WI38 (cell line): ENCODE measurements around the gene MACF1.

ENCODE experiments used
- H3K4me3 ChIP-seq: 2 replicates; pipeline ENCODE4 v1.5.1; 2011; ENCODE audit warnings: low read depth, mild to moderate bottlenecking, control low read depth, low read length
- CTCF ChIP-seq: IDR thresholded peaks from 2 replicates; pipeline ENCODE4 v1.5.1; 2012; ENCODE audit warnings: low read depth, mild to moderate bottlenecking, control low read depth, low read length

Gene MACF1

GRCh38 chr1:39210649-39211048 lies 6.2 kb downstream of the MACF1 start:
- H3K4me3 ChIP-seq = no peak overlapping the region
- no peak for TF ChIP-seq CTCF

GRCh38 chr1:39212499-39212898 lies 8.0 kb downstream of the MACF1 start:
- no peak overlapping the region for H3K4me3 ChIP-seq
- TF ChIP-seq CTCF = no peak

GRCh38 chr1:39213511-39214002 lies 9.1 kb downstream of the MACF1 start:
- no peak for TF ChIP-seq CTCF
- no peak overlapping the region for H3K4me3 ChIP-seq

GRCh38 chr1:39214021-39214713 lies 9.7 kb downstream of the MACF1 start:
- no peak overlapping the region for H3K4me3 ChIP-seq
- no peak for TF ChIP-seq CTCF

- H3K4me3 ChIP-seq = no peak overlapping the region
- TF ChIP-seq CTCF = no peak
These were observed 10.2 kb downstream of the MACF1 start for GRCh38 chr1:39214714-39214997.

GRCh38 chr1:39214998-39215873 lies 10.7 kb downstream of the MACF1 start:
- TF ChIP-seq CTCF = no peak
- no peak overlapping the region for H3K4me3 ChIP-seq

- no peak for TF ChIP-seq CTCF
- H3K4me3 ChIP-seq = no peak overlapping the region
These were observed 12.3 kb downstream of the MACF1 start for GRCh38 chr1:39216771-39217170.
